ENCODE results near the gene PLCD4. TPM values are rescaled to one million over a fixed set of nuclear protein-coding genes. Genes with fewer than 3 reads are reported as not detected.

The PLCD4 gene
- total and polyA plus RNA-seq, 2 of the 8 experiments (the other 6 are each of a cell fraction or from before 2014, with no cell fraction given) = 0.21 to 0.50 TPM

DNA sequence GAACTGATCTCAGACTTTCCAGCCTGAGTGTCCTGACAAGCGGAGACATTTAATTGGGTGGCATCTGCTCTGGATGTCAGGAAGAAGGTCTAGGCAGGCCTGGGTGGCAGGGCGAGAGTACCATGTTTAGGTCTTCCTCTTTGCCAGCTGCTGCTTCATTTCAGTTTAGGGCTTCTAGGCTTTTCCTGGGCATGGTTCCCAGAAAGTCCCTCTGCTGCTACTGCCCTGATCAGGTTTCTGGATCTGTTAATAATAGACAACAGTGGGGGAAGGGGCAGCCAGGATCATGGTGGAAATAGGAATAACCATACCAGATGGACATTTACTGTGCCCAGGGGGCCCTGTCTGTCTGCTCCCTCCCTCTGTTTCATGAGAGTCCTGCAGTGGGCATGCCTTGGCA, 2.3 kb upstream of the PLCD4 start:
- Histone ChIP-seq H2BK12ac (ENCODE audit: low read depth, low read length) (no peak overlapping the region), H3K9ac (replicated peaks in 1 of 4; ENCODE audit: extremely low read depth in 1 of 4, low read depth in 3 of 4, low read length in 3 of 4) (no peak overlapping the region), H3K4me2 (ENCODE audit: insufficient read depth in 1 of 2, low read depth in 2 of 2, low read length in 2 of 2) (no peak overlapping the region), H3K9me3 (ENCODE audit: insufficient read depth in 2 of 2, low read depth in 1 of 2, low read length in 1 of 2) (no peaks in the 10 kb centered on the region), H3K79me1 (ENCODE audit: low read depth, low read length) (no peaks in the 10 kb centered on the region), H2BK15ac (ENCODE audit: low read length) (no peak overlapping the region), H2BK5ac (ENCODE audit: low read depth, low read length) (no peak overlapping the region), H4K8ac (ENCODE audit: extremely low read depth, insufficient read depth, low read length) (no peak overlapping the region), H3K27ac (ENCODE audit: low read depth, low read length) (no peak overlapping the region), H2AFZ (ENCODE audit: low read length) (no peak overlapping the region), H3K18ac (ENCODE audit: extremely low read depth, low read length) (no peak overlapping the region), H3K36me3 (ENCODE audit: control insufficient read depth in 2 of 4, insufficient read depth in 4 of 4, low read length in 3 of 4) (no peaks in the 10 kb centered on the region; a peak in 1 of 8 replicates), H2BK120ac (replicated peaks; ENCODE audit: low read depth, low read length) (no peak overlapping the region), H3K79me2 (ENCODE audit: control insufficient read depth in 1 of 2, insufficient read depth in 2 of 2, low read length in 2 of 2) (no peaks in the 10 kb centered on the region), H3K27me3 (replicated peaks in 1 of 4; ENCODE audit: control insufficient read depth in 3 of 4, extremely low read depth in 1 of 4, insufficient read depth in 3 of 4, low read length in 3 of 4) (no peaks in the 10 kb centered on the region), H3K14ac (ENCODE audit: insufficient read length) (no peak overlapping the region), H3K23me2 (ENCODE audit: low read depth, low read length) (no peaks in the 10 kb centered on the region), H2BK20ac (ENCODE audit: low read length) (no peak overlapping the region), H3K4ac (replicated peaks; ENCODE audit: insufficient read length, low read depth, low read length) (no peak overlapping the region), H4K20me1 (replicated peaks in 1 of 2; ENCODE audit: control insufficient read depth in 1 of 2, insufficient read depth in 2 of 2, low read length in 2 of 2) (no peaks in the 10 kb centered on the region), H4K91ac (replicated peaks; ENCODE audit: insufficient read length, low read length) (no peak overlapping the region), H2AK5ac (ENCODE audit: low read depth, low read length) (no peak overlapping the region), H3K4me3 (ENCODE audit: extremely low read depth in 1 of 4, insufficient read depth in 2 of 4, low read depth in 3 of 4, low read length in 4 of 4) (no peak overlapping the region), H3K23ac (ENCODE audit: insufficient read length) (no peak overlapping the region), H3K4me1 (replicated peaks in 1 of 4; ENCODE audit: control insufficient read depth in 3 of 4, insufficient read depth in 4 of 4, low read length in 3 of 4) (peaks cover 0 to 4% (median 2%) of the 10 kb centered on the region in 4 experiments; a peak in 2 of 7 replicates), H4K5ac (ENCODE audit: insufficient read length, low read depth, low read length) (no peak overlapping the region), H3K56ac (replicated peaks; ENCODE audit: insufficient read length, low read depth, low read length) (no peak overlapping the region)
- DNase-seq (ENCODE audit: low read depth in 1 of 2, low spot score in 2 of 2) (no peak), FAIRE-seq (no peak)
- WGBS, 2 experiments (ENCODE audit: extremely low coverage in 1 of 2, insufficient coverage in 1 of 2, insufficient read length in 1 of 2, insufficient replicate concordance in 2 of 2, low coverage in 1 of 2, low lambda C conversion rate in 2 of 2, missing lambda C conversion rate in 1 of 2) = 85% methylated on average over 2 of the region's 2 CpGs; no CpG with 5 or more reads in 1 of the 2 experiments
- ChIA-PET CTCF (ENCODE audit: partially characterized antibody) (no interaction called here), POLR2A (ENCODE audit: partially characterized antibody) (no interaction called here)
- no peak for TF ChIP-seq JUN (IDR thresholded peaks at IDR 0.05; ENCODE audit: low read depth, low read length)
- no peak for TF ChIP-seq POLR2A (IDR thresholded peaks at IDR 0.05; ENCODE audit: control extremely low read depth in 1 of 2, low read depth in 2 of 2, low read length in 2 of 2)
- TF ChIP-seq, protein P1, sequence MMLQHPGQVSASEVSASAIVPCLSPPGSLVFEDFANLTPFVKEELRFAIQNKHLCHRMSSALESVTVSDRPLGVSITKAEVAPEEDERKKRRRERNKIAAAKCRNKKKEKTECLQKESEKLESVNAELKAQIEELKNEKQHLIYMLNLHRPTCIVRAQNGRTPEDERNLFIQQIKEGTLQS (IDR thresholded peaks at IDR 0.05; ENCODE audit: insufficient read depth, low read depth, low read length) = no peak
- TF ChIP-seq KDM4A (IDR thresholded peaks at IDR 0.05; ENCODE audit: low read depth, low read length, severe bottlenecking) = no peak
- TF ChIP-seq NANOG (IDR thresholded peaks at IDR 0.05; ENCODE audit: insufficient read depth, low read depth, low read length, poor library complexity, severe bottlenecking) = no peak
- TF ChIP-seq CHD2 (IDR thresholded peaks at IDR 0.05; ENCODE audit: low read length) = no peak
- no peak for TF ChIP-seq HDAC2 (IDR thresholded peaks at IDR 0.05; ENCODE audit: borderline replicate concordance in 1 of 2, low read depth in 2 of 2, low read length in 2 of 2)
- TF ChIP-seq SRF (IDR thresholded peaks at IDR 0.05; ENCODE audit: low read depth, low read length) = no peak
- no peak for TF ChIP-seq SP1 (IDR thresholded peaks at IDR 0.05; ENCODE audit: low read depth, low read length)
- TF ChIP-seq SUZ12 (IDR thresholded peaks at IDR 0.05; ENCODE audit: low read length) = no peak
- TF ChIP-seq FOSL1 (IDR thresholded peaks at IDR 0.05; ENCODE audit: insufficient read depth, low read depth, low read length) = no peak
- no peak for TF ChIP-seq RXRA (IDR thresholded peaks at IDR 0.05; ENCODE audit: insufficient read depth, low read depth, low read length)
- TF ChIP-seq KDM1A (IDR thresholded peaks at IDR 0.05; ENCODE audit: borderline replicate concordance, low read length) = no peak
